Retinal pigment epithelial cell (primary cell): ENCODE results near the gene SPATA45.
A peak's percentile ranks its signal among the peaks of the same experiment; 100 is the strongest.

Experiments used
- DNase-seq: peaks from one replicate; pipeline ENCODE4 v3.0.0-alpha.2; 2010; ENCODE audit warnings: low read depth
- H3K4me3 ChIP-seq: 2 replicates; pipeline ENCODE4 v1.5.1; 2011; ENCODE audit warnings: mild to moderate bottlenecking, low read length, control low read depth, moderate library complexity
- CTCF ChIP-seq: conservative IDR thresholded peaks from 2 replicates; pipeline ENCODE4 v1.5.1; 2011; ENCODE audit warnings: low read depth, low read length, control low read depth, inconsistent platforms

SPATA45 gene

GRCh38 chr1:212791261-212791675 lies 56.2 kb downstream of the SPATA45 start:
- peak; percentile 4 for DNase-seq
- TF ChIP-seq CTCF: no peak
- H3K4me3 ChIP-seq: peak overlapping the region; percentile 97

DNA sequence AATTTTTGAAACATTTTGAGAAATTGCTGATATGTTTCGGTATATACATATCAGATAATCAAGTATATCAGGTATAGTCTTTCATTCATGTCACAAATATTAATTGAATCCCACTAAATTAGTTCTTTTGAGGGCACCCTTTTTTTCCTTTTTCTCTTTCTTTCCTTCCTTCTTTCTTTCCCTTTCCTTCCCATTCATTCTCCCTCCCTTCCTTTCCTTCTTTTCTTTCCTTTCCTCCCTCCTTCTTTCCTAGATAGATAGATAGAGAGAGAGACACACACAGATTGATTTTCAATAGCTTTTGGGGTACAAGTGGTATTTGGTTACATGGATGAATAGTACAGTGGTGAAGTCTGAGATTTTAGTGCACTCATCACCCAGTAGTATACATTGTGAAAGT lies 61.6 kb downstream of the SPATA45 start:
- no peak for DNase-seq
- TF ChIP-seq CTCF: no peak
- no peak overlapping the region for H3K4me3 ChIP-seq

- DNase-seq: no peak
- no peak for TF ChIP-seq CTCF
- no peak overlapping the region for H3K4me3 ChIP-seq
Measured at GRCh38 chr1:212783976-212784375, 63.5 kb downstream of the SPATA45 start.

- peak; percentile 2 for DNase-seq
- no peak overlapping the region for H3K4me3 ChIP-seq
- TF ChIP-seq CTCF: peak; percentile 56
Measured at GRCh38 chr1:212782422-212783154, 64.9 kb downstream of the SPATA45 start.

GRCh38 chr1:212781225-212781624 lies 66.2 kb downstream of the SPATA45 start:
- TF ChIP-seq CTCF: no peak
- DNase-seq: no peak
- no peak overlapping the region for H3K4me3 ChIP-seq

DNA sequence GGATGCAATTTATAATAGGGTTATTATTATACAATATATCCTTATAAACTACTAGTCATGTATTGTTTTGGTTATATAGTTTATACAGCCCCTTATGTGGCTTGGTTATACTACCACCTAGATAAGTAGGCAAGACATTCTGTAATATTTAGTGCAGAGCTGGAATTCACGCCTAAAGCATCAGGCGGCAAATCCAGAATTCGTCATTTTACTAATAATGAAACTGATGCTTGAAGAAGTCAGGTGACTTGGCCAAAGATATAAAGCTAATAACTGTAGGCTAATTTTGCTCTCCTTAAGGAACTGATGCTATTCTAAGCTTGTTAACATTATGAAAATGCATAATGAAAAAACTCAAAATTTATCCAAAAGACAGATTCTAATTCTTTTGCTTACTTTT lies 66.7 kb downstream of the SPATA45 start:
- H3K4me3 ChIP-seq: no peak overlapping the region
- TF ChIP-seq CTCF: no peak
- DNase-seq: no peak
